Activated T-helper 17 cell treated with anti-CD3 and anti-CD28 coated beads, Interleukin-2, amount 50 U/mL, for 72 hours (primary cell): ENCODE data around the gene LY9. TPM values are rescaled to one million over a fixed set of nuclear protein-coding genes. Genes with fewer than 3 reads are reported as not detected.

Experiments used
- ATAC-seq: fragments of 150-1000 bp; cut with Tn5 transposase; replicated peaks from 2 replicates; pipeline ENCODE4 v1.10.0; 2021; ENCODE audit warnings: mild to moderate bottlenecking, moderate library complexity
- H3K27ac Mint-ChIP-seq: one replicate; pipeline ENCODE4 v1.8.0; 2022; ENCODE audit warnings: mixed read lengths
- H3K27me3 Mint-ChIP-seq: one replicate; pipeline ENCODE4 v1.8.0; 2022; ENCODE audit warnings: mixed read lengths
- H3K36me3 Mint-ChIP-seq: one replicate; pipeline ENCODE4 v1.8.0; 2022; ENCODE audit warnings: low read depth, mild to moderate bottlenecking, mixed read lengths
- H3K4me1 Mint-ChIP-seq: one replicate; pipeline ENCODE4 v1.8.0; 2022; ENCODE audit warnings: mixed read lengths
- H3K4me3 Mint-ChIP-seq: one replicate; pipeline ENCODE4 v1.8.0; 2022; ENCODE audit warnings: mild to moderate bottlenecking, mixed read lengths
- H3K9me3 Mint-ChIP-seq: one replicate; pipeline ENCODE4 v1.8.0; 2022; ENCODE audit warnings: mixed read lengths
- total RNA-seq, 2 donors: library from RNA; stranded (reverse); gene quantifications; one replicate each; pipeline ENCODE4 v1.2.3, GENCODE V29; 2022

The LY9 gene
- total RNA-seq, 2 donors from 2014 or later = 1.9 to 3.2 TPM

- no peak for ATAC-seq
- Mint-ChIP-seq H3K9me3 (no peaks in the 10 kb centered on the region), H3K4me3 (no peak overlapping the region), H3K27me3 (no peaks in the 10 kb centered on the region), H3K27ac (no peak overlapping the region), H3K4me1 (no peaks in the 10 kb centered on the region), H3K36me3 (no peaks in the 10 kb centered on the region)
Measured at GRCh38 chr1:160850541-160850940, 54.6 kb downstream of the LY9 start.

GRCh38 chr1:160850993-160851392 lies 55.0 kb downstream of the LY9 start:
- no peak for ATAC-seq
- no peaks in the 10 kb centered on the region for H3K27me3 Mint-ChIP-seq
- no peak overlapping the region for H3K27ac Mint-ChIP-seq
- H3K9me3 Mint-ChIP-seq = no peaks in the 10 kb centered on the region
- no peaks in the 10 kb centered on the region for H3K4me1 Mint-ChIP-seq
- H3K4me3 Mint-ChIP-seq = no peak overlapping the region
- no peaks in the 10 kb centered on the region for H3K36me3 Mint-ChIP-seq

- H3K4me1 Mint-ChIP-seq = no peaks in the 10 kb centered on the region
- H3K4me3 Mint-ChIP-seq = no peak overlapping the region
- no peaks in the 10 kb centered on the region for H3K27me3 Mint-ChIP-seq
- no peak for ATAC-seq
- H3K36me3 Mint-ChIP-seq = no peaks in the 10 kb centered on the region
- no peak overlapping the region for H3K27ac Mint-ChIP-seq
- no peaks in the 10 kb centered on the region for H3K9me3 Mint-ChIP-seq
Measured at GRCh38 chr1:160853014-160853413, 57.0 kb downstream of the LY9 start.

GRCh38 chr1:160853754-160854153 lies 57.8 kb downstream of the LY9 start:
- Mint-ChIP-seq H3K36me3 (no peaks in the 10 kb centered on the region), H3K27ac (no peak overlapping the region), H3K4me1 (peaks cover 2% of the 10 kb centered on the region), H3K4me3 (no peak overlapping the region), H3K9me3 (no peaks in the 10 kb centered on the region), H3K27me3 (no peaks in the 10 kb centered on the region)
- ATAC-seq = no peak

GRCh38 chr1:160855181-160855981 lies 59.4 kb downstream of the LY9 start:
- Mint-ChIP-seq H3K27ac (no peak overlapping the region), H3K4me1 (peaks cover 5% of the 10 kb centered on the region)

GRCh38 chr1:160858097-160858496 lies 62.1 kb downstream of the LY9 start:
- no peaks in the 10 kb centered on the region for H3K9me3 Mint-ChIP-seq
- H3K27me3 Mint-ChIP-seq = no peaks in the 10 kb centered on the region
- peaks cover 13% of the 10 kb centered on the region for H3K4me1 Mint-ChIP-seq
- H3K4me3 Mint-ChIP-seq = no peak overlapping the region
- no peaks in the 10 kb centered on the region for H3K36me3 Mint-ChIP-seq
- ATAC-seq = no peak
- H3K27ac Mint-ChIP-seq = no peak overlapping the region

More at GRCh38 chr1:160855181-160855981, 59.4 kb downstream of the LY9 start:
- ATAC-seq = peak; percentile 18
- Mint-ChIP-seq H3K9me3 (no peaks in the 10 kb centered on the region), H3K4me3 (no peak overlapping the region), H3K36me3 (no peaks in the 10 kb centered on the region), H3K27me3 (no peaks in the 10 kb centered on the region)

- H3K27me3 Mint-ChIP-seq = no peaks in the 10 kb centered on the region
- H3K36me3 Mint-ChIP-seq = no peaks in the 10 kb centered on the region
- H3K4me3 Mint-ChIP-seq = no peak overlapping the region
- peaks cover 15% of the 10 kb centered on the region for H3K4me1 Mint-ChIP-seq
- no peaks in the 10 kb centered on the region for H3K9me3 Mint-ChIP-seq
- ATAC-seq = no peak
- no peak overlapping the region for H3K27ac Mint-ChIP-seq
Measured at GRCh38 chr1:160858507-160858906, 62.5 kb downstream of the LY9 start.

- Mint-ChIP-seq H3K4me3 (no peak overlapping the region), H3K9me3 (no peaks in the 10 kb centered on the region), H3K27ac (no peak overlapping the region), H3K27me3 (no peaks in the 10 kb centered on the region), H3K36me3 (no peaks in the 10 kb centered on the region), H3K4me1 (peaks cover 21% of the 10 kb centered on the region)
- no peak for ATAC-seq
Measured at GRCh38 chr1:160859166-160859565, 63.2 kb downstream of the LY9 start.

- no peak overlapping the region for H3K4me3 Mint-ChIP-seq
- H3K27me3 Mint-ChIP-seq = no peaks in the 10 kb centered on the region
- H3K36me3 Mint-ChIP-seq = no peaks in the 10 kb centered on the region
- no peak overlapping the region for H3K27ac Mint-ChIP-seq
- no peaks in the 10 kb centered on the region for H3K9me3 Mint-ChIP-seq
- peaks cover 22% of the 10 kb centered on the region for H3K4me1 Mint-ChIP-seq
- no peak for ATAC-seq
Measured at GRCh38 chr1:160860840-160861505, 65.0 kb downstream of the LY9 start.

- peak; percentile 100 for ATAC-seq
- Mint-ChIP-seq H3K4me3 (peak within 1 kb of the TSS; percentile 9), H3K27me3 (no peaks in the 10 kb centered on the region), H3K9me3 (no peaks in the 10 kb centered on the region), H3K36me3 (no peaks in the 10 kb centered on the region), H3K4me1 (peaks cover 22% of the 10 kb centered on the region), H3K27ac (peak within 1 kb of the TSS; percentile 56)
Measured at GRCh38 chr1:160862203-160863060, 66.5 kb downstream of the LY9 start, which contains the start of gene CD244. CD244 (minus strand) TSS chr1:160862887; CDS start chr1:160862677, 210 bp downstream.

GRCh38 chr1:160863061-160863773 lies 67.2 kb downstream of the LY9 start:
- no peaks in the 10 kb centered on the region for H3K27me3 Mint-ChIP-seq
- ATAC-seq = peak; percentile 3
- H3K4me3 Mint-ChIP-seq = peak overlapping the region; percentile 9
- H3K36me3 Mint-ChIP-seq = no peaks in the 10 kb centered on the region
- H3K4me1 Mint-ChIP-seq = peaks cover 29% of the 10 kb centered on the region
- H3K9me3 Mint-ChIP-seq = no peaks in the 10 kb centered on the region
- peak overlapping the region; percentile 56 for H3K27ac Mint-ChIP-seq

GRCh38 chr1:160863774-160864131 lies 67.8 kb downstream of the LY9 start:
- H3K27me3 Mint-ChIP-seq = no peaks in the 10 kb centered on the region
- no peaks in the 10 kb centered on the region for H3K9me3 Mint-ChIP-seq
- H3K4me1 Mint-ChIP-seq = peaks cover 27% of the 10 kb centered on the region
- ATAC-seq = no peak
- no peaks in the 10 kb centered on the region for H3K36me3 Mint-ChIP-seq
- no peak overlapping the region for H3K4me3 Mint-ChIP-seq
- no peak overlapping the region for H3K27ac Mint-ChIP-seq

GRCh38 chr1:160864173-160864572 lies 68.2 kb downstream of the LY9 start:
- no peaks in the 10 kb centered on the region for H3K27me3 Mint-ChIP-seq
- H3K27ac Mint-ChIP-seq = no peak overlapping the region
- H3K9me3 Mint-ChIP-seq = no peaks in the 10 kb centered on the region
- H3K4me3 Mint-ChIP-seq = no peak overlapping the region
- peaks cover 24% of the 10 kb centered on the region for H3K4me1 Mint-ChIP-seq
- ATAC-seq = no peak
- no peaks in the 10 kb centered on the region for H3K36me3 Mint-ChIP-seq

- Mint-ChIP-seq H3K4me3 (no peak overlapping the region), H3K36me3 (no peaks in the 10 kb centered on the region), H3K27ac (no peak overlapping the region), H3K9me3 (no peaks in the 10 kb centered on the region), H3K4me1 (peaks cover 24% of the 10 kb centered on the region), H3K27me3 (no peaks in the 10 kb centered on the region)
- ATAC-seq = no peak
Measured at GRCh38 chr1:160865337-160865736, 69.4 kb downstream of the LY9 start.
